CD4-positive, alpha-beta T cell treated with Interleukin-6 at 100 ng/mL for 8 hours (primary cell): ENCODE data around the gene MS4A10.

Experiments
- DNase-seq: peaks from one replicate; pipeline ENCODE4 v3.0.0-alpha.2; 2020; ENCODE audit warnings: mixed read lengths, low spot score

The MS4A10 gene

DNA sequence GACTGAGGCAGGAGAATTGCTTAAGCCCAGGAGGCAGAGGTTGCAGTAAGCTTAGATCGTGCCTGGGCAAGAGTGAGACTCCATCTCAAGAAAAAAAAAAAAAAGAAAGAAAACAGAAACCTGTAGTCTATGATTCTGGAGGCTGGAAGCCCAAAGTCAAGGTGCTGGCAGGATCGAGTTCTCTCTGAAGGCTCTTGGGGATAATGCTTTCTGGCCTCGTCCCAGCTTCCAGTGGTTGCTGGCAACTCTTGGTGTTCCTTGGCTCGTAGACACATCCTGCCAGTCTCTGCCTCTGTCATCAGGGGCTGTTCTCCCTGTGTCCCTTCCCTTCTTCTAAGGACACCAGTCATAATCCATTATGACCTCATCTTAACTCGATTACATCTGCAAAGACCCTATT, 40.0 kb downstream of the MS4A10 start:
- DNase-seq: no peak

DNA sequence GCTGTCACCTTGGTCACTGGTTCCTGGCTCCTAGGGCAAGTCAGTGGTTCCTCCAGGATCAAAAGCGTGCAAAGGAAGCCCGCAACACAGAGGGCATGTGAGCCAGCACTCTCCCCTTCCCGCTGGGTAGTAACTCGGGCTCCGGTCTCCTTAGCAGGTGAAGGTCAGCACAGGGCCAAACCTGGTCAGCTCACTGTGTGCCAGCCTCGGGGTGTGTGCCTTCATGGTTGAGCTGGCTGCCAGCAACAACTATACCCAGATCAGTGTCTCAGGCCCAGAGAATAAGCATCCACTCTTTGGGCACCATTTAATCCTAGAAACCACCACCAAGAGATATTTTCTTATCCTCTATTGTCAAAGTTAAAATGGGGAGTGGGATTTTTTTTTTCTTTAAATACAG, 40.7 kb downstream of the MS4A10 start:
- DNase-seq: no peak

DNA sequence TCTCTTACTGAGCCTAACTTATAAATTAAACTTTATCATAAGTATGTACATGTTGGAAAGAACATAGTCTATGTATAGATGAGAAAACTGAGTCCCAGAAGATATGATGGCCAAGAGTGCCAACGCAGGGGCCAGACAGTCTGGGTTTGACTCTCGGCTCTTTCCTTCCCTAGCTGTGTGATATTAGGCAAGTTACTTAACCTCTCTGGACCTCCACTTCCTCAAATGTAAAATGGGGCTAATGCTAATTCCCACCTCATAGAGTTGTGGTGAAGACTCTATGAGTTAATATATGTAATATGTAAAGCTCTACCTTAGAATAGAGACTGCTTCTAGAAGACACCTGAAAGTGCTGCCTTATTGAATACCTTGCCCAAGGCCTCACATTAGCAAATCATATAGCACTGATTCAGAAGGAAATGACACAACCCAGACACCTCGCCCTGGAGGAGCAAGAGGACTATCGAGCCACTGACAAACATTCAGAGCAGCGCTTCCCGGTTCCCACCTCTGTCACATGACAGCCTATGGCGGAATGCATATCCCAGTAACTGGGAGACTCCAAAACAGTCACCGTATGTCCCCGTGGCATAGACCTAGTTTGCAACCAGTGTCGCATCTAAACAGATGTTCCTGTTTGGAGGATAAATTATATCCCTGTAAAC, 45.5 kb downstream of the MS4A10 start:
- DNase-seq: no peak

GRCh38 chr11:60831143-60831500, 46.0 kb downstream of the MS4A10 start:
- peak; percentile 75 for DNase-seq

- DNase-seq: no peak
Observed at GRCh38 chr11:60831501-60832079, 46.5 kb downstream of the MS4A10 start.

- DNase-seq: no peak
Observed at GRCh38 chr11:60834742-60835533, 49.8 kb downstream of the MS4A10 start.

DNA sequence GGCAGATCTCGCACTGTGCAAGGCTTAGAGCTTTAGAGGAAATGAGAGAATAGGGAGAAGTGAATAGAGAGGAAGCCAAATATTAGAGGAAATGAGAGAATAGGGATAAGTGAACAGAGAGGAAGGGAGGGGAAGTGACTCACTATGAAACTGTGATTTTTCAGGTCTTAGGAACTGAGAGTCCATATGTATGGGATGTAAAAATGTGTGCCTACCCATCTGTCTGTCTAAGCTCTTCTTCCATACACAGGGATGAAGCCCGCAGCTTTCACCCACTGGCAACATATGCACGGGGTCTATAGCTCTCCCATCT, 50.4 kb downstream of the MS4A10 start:
- no peak for DNase-seq

DNA sequence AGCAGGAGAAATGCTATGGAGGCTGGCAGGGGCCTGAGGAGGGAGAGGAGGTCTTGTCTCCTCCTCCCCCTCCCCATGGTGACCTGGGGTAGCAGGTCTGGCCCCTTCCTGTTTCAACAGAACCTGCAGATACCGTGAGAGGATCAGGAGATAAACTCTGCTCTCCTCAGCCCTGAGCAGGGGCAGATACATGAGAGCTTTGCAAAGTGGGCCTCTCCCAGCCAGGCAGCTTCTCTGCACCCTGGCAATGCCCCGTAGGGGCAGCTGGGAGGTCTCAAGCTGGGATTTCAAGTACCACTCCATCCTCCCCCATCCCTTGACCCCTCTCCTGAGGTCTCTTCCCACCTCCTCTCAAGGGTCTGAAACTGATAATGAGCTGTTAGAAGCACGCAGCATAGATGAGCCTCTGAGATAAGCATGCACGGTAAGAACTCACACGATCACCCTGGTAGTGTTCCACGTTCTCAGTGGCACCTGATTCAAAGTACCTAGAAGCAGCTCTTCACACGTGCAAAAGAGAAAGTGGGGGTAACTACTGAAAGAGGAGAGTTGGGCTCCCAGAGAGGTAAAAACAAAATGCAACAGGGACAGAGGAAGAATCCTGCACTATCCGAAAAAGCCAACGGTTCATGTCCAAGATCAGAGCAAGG, 51.9 kb downstream of the MS4A10 start:
- no peak for DNase-seq

GRCh38 chr11:60838132-60838531, 53.0 kb downstream of the MS4A10 start:
- no peak for DNase-seq

GRCh38 chr11:60840470-60841430, 55.6 kb downstream of the MS4A10 start:
- no peak for DNase-seq

- DNase-seq: peak; percentile 96
Observed at GRCh38 chr11:60841797-60842667, 56.9 kb downstream of the MS4A10 start, which contains the start of gene CCDC86. Gene CCDC86, plus strand, starts transcription at chr11:60842113. Its CDS starts 12 bp downstream, at chr11:60842125.

DNA sequence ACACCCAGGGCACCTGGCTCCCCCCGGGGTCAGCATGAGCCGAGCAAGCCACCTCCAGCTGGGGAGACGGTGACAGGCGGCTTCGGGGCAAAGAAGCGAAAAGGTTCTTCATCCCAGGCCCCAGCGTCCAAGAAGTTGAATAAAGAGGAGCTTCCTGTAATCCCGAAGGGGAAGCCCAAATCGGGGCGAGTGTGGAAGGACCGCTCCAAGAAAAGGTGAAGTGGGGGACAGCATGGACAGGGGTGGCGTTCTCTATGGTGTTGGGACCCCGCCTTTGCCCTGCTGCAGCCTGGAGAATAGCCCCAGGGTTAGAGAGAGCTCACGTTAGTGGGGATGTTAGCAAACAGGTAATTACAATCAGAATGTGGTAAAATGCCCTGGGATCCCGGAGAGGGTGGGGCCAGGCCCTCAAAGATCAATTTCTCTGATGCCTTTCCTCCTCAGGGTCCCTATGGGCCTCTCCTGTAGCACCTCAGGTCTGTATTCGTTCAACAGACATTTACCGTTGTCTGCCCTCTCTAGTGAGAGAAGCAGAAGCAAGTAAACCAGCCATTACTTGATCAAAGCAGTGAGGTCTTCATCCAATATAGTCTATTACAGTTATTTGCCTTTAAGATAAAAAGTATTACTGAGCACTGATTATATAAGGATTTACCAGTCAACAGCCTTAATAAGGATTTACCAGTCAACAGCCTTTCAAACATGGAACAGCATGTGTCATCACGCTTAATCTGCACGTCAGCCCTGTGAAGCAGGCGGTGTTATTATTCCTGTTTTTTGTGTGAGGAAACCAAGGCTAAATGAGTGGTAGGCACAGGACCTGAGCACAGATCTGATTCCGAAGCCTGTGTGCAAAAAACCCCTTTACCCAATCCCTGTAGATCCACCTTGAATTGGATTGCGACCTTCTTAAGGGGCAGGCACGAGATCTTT, 57.8 kb downstream of the MS4A10 start:
- DNase-seq: no peak

DNA sequence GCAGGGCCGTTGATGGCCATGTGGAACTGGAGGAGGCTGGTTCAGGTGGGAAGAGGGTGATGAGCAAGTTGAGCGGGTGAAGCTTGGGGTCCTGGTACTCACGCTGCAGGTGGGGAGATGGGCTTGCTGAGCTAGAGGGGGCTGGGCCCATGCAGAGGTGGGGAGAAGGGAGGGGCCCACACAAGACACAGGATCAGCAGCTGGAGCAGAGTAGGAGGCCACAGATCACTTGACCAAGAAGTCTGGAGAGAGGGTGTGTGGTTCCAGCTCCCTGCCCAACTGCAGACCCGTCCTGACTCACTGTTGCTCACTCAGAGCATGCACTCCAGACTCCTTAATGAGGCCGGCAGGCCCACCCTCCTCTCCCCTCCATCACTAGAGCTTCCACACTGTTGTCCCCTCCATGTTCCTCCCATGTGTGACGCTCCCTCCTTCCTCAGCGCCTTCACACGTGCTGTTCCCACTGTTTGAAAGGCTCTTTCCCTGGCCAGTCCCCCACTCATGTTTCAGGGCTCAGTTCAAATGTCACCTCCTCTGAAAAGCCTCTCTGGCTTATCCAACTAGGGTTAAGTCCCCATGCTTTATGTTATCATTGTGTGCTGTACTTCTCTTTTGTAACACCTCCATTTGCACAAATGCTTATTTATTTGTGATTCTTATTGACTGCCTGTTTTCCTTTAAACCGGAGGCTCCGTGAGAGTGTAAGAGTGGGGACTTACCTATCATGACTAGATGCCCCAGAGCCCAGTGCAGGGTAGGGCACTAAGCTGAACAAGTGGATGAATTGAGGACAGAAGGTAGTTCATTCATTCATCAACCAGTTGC, 59.1 kb downstream of the MS4A10 start:
- no peak for DNase-seq

- DNase-seq: no peak
Observed at GRCh38 chr11:60844870-60845221, 59.7 kb downstream of the MS4A10 start.

DNA sequence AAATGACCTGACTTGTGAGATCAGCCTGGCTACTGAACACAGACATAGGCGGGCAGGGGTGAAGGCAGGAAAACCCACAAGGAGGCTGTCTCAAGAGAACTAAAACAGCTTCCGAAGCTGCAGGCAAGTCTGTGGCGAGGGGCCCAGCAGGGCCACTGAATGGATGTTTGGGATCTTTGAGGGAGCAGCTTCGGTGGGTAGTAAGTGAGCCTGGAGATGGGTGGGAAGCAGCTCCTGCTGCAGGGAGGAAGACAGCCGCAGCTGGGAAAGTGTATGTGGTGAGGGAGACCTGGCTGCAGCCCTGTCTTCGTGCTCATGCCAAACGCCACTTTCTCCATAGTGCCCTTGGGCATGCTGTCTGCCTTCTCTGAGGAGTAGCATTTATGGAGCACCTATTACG, 60.2 kb downstream of the MS4A10 start:
- no peak for DNase-seq

- DNase-seq: no peak
Observed at GRCh38 chr11:60847281-60847680, 62.1 kb downstream of the MS4A10 start.

GRCh38 chr11:60847896-60848295, 62.8 kb downstream of the MS4A10 start:
- no peak for DNase-seq

- no peak for DNase-seq
Observed at GRCh38 chr11:60848714-60849151, 63.6 kb downstream of the MS4A10 start.
